GM21786 (cell line): ENCODE results near the gene ECE2.

Experiments
- ATAC-seq: cut with Tn5 transposase; IDR thresholded peaks from one replicate; pipeline ENCODE4 v1.9.1; 2021; ENCODE audit not compliant: unreplicated experiment

The ECE2 gene

DNA sequence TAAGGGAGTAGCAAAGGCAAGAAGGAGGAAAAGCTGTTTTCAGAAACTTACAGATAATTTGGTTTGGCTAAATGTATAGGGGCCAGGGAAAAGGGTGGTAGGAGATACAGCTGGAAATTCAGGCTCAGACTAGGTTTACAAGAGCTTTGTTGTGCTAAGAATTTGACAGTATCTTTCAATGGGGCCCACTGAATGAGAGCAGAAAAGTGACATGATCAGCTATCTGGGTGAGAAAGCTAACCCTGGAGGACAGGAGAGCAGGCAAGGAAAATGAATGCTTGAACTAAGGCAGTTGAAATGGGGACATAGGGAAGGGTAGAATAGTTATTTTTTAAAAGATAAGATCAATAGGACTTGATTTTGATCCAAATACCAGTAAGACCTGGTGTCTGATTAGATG is 35.8 kb downstream of the ECE2 start:
- no peak for ATAC-seq

DNA sequence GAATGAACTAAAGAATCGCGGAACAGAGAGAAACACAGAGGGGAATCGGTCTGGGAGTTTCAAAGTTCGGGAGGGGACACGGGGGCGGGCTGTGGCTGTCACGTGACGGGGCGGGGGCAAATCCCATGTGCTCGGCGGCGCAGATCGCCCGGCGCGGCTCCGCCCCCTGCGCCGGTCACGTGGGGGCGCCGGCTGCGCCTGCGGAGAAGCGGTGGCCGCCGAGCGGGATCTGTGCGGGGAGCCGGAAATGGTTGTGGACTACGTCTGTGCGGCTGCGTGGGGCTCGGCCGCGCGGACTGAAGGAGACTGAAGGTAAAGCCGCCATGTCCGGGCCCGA is 38.5 kb downstream of the ECE2 start, which contains the start of gene EIF4G1:
EIF4G1 (plus strand) TSS at position 244 of the 337 bp plus-strand sequence. CDS start 1,191 bp downstream, outside the sequence.
- ATAC-seq, result peak; percentile 88

DNA sequence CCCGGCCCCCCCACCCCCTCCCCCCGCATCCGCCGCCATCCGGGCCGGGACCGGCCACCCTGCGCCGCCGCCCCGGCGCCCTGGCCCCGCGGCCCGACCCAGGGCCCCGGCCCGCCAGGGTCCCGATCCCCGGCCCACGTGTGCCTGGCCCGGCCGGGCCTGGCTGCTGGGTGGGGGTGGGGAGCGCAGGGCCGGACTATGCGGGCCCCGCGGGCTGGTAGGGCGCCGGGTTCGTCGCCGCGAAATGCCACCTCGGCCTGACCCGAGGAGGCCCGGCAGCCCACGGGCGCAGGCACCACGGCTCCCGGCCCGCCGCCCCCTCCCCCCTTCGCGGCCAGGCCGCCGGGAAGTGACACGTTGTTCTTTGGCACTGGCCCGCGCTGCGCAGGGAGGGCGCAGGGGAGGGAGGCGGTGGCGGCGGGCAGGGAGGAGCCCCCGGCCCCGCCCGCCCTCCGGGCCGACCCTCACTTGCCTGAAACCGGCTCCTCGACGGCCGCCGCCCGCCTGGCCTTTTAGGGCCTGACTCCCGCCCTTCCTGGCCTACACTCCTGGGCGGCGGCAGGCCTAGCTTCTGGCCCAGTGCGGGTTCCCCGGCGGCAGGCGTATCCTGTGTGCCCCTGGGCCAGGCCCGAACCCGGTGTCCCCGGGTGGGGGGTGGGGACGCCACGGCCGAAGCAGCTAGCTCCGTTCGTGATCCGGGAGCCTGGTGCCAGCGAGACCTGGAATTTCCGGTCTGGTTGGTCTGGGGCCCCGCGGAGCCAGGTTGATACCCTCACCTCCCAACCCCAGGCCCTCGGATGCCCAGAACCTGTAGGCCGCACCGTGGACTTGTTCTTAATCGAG is 39.1 kb downstream of the ECE2 start:
- peak; percentile 30 for ATAC-seq

DNA sequence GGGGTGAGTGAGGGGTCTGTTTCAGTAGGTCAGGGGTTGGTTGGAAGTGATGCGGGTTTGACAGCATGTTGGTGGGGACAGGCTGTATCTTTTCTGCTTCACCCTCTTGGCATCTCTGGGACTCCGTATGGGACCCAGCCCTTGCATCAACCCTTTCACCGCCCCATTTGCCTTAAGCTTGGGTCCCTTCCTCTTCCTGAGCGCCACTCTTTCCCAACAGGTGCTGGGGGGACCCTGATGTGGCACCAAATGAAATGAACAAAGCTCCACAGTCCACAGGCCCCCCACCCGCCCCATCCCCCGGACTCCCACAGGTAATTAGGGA is 39.7 kb downstream of the ECE2 start:
- ATAC-seq, result peak; percentile 12

DNA sequence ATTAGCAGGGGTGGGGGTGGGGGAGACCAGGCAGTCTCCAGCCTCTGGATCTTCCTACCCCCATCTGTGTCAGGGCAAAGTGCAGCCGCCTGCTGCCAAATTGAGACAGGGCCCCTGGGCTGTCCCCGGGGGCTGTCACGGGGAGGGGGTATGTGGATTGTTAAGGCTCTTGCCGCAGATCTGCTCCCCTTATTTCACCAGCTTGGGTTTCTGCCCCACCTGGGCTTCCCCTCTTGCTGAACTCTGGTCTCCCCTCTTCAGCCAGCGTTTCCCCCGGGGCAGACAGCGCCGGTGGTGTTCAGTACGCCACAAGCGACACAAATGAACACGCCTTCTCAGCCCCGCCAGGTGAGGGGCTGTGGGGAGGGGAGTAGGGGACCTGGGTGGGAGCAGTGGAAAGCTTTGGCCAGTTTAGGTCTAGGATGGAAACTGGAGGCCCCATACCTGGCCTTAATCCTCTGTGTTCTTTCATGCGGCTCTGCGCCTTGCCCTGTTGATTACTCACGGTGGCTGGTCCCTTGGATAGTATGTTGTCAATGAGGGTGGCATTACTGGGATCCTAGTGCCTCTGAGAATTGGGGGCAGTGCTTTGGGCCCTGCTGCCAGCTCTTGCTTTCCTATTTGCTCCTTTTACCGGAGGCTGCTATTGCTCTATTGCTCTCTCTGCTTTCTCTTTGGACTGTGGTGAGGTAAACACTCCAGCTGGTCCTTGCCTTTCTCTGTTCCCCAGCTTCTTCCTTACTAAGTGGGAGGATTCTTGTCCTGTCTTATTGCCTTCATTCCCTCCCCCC is 40.2 kb downstream of the ECE2 start:
- ATAC-seq, result no peak

DNA sequence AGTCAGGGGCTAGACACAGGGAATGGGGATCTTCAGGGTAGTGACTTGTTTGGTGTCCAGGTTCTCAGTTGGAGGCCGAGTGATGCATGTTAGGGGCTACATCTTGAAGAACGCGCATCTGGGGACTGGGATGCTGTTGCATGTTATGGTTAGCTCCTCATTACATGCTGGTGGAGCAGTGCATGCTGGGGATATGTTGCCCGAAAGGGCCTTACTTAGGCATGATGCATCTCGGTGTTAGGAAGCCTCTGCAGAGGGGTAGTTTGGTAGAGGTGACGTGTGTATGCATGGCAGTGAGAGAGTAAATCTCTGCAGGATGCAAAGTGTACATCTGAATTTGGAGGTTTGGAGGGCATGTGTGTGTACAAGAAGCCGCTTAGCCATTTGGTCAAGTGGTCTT is 41.0 kb downstream of the ECE2 start:
- no peak for ATAC-seq

DNA sequence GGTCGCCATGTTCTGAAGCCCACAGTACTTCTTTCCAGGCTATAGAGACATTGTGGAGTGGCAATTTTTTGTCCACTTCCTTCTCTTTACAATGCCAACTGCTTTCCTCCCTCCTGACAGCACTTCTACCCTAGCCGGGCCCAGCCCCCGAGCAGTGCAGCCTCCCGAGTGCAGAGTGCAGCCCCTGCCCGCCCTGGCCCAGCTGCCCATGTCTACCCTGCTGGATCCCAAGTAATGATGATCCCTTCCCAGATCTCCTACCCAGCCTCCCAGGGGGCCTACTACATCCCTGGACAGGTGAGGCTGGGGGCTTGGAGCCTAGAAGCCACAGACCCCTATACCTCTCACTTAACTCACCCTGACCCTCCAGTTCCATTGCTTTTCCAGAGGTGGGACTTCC is 41.4 kb downstream of the ECE2 start:
- ATAC-seq, result no peak

DNA sequence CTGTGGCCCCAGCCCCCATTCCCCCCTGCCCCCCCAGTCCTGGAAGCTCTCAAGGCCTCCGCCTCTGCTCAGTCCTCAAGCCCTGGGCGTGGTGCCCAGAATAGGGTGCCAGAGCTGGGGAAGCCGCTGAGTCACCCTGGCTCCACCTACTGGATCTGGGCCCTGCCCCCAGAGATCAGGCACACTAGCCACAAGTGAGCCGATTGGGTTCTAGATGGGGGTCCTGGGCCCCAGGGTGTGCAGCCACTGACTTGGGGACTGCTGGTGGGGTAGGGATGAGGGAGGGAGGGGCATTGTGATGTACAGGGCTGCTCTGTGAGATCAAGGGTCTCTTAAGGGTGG is 44.3 kb downstream of the ECE2 start:
- no peak for ATAC-seq

DNA sequence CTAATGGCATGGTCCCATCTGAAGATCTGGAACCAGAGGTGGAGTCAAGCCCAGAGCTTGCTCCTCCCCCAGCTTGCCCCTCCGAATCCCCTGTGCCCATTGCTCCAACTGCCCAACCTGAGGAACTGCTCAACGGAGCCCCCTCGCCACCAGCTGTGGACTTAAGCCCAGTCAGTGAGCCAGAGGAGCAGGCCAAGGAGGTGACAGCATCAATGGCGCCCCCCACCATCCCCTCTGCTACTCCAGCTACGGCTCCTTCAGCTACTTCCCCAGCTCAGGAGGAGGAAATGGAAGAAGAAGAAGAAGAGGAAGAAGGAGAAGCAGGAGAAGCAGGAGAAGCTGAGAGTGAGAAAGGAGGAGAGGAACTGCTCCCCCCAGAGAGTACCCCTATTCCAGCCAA is 45.8 kb downstream of the ECE2 start:
- no peak for ATAC-seq

DNA sequence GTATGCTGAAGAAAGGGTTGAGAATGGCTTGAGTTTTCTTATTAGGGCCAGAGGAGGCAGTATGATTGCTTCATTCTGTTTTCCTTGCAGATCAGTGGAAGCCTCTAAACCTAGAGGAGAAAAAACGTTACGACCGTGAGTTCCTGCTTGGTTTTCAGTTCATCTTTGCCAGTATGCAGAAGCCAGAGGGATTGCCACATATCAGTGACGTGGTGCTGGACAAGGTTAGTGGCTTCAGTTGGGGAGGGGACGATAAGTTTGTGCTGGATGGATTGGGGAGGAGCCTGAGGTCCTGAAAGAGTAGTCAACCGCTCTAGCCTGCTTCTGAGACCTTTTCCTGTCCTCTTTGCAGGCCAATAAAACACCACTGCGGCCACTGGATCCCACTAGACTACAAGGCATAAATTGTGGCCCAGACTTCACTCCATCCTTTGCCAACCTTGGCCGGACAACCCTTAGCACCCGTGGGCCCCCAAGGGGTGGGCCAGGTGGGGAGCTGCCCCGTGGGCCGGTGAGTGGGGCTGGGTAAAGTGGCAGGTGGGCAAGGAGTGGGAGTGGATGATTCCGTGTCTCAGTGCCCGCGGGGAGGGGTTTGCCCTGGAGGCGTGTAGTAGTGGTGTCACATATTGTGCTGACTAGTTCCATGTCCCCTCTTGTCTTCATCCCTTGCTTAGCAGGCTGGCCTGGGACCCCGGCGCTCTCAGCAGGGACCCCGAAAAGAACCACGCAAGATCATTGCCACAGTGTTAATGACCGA is 47.1 kb downstream of the ECE2 start:
- no peak for ATAC-seq

DNA sequence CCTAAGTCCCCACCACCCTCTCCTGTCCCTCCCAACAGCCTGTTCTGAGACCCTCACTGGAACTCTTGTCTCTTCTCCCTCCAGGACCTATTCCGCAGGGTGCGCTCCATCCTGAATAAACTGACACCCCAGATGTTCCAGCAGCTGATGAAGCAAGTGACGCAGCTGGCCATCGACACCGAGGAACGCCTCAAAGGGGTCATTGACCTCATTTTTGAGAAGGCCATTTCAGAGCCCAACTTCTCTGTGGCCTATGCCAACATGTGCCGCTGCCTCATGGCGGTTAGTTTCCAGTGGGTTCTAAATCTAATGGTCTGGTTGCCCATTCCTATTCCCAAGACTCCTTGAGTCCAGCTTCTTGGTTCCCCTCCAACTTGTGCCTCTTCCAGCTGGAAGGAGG is 47.9 kb downstream of the ECE2 start:
- no peak for ATAC-seq

DNA sequence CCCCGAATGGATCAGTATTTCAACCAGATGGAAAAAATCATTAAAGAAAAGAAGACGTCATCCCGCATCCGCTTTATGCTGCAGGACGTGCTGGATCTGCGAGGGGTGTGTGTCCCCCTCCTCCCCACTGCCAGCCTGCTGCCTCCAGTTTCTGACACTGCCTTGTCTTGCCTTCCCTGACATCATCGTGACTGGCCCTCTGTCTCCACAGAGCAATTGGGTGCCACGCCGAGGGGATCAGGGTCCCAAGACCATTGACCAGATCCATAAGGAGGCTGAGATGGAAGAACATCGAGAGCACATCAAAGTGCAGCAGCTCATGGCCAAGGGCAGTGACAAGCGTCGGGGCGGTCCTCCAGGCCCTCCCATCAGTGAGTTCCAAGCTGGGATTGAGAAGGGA is 49.4 kb downstream of the ECE2 start:
- no peak for ATAC-seq

DNA sequence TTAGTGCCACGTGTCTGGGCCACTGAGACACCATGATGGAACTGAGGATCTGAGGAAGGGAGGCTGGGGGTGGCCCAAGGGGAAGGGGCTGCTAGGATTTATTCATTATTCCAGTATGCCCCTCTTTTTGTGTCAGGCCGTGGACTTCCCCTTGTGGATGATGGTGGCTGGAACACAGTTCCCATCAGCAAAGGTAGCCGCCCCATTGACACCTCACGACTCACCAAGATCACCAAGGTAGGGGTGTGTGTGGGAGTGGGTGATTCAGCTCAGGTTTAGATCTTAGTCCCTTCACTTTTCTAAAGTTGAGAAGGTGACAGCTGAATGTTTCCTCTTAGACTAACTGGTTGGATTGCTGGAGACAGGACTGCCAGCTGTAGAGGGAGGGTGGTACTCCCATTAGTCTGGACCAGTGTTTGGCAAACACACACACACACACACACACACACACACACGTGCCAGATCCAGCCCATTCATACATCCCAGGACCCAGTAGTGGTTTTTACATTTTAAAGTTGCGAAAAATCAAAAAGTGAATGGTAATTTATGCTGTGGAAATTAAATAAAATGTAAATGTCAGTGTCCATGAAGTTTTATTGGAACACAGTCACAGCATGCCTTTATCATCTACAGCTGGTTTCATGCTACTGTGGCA is 50.0 kb downstream of the ECE2 start:
- ATAC-seq, result no peak

DNA sequence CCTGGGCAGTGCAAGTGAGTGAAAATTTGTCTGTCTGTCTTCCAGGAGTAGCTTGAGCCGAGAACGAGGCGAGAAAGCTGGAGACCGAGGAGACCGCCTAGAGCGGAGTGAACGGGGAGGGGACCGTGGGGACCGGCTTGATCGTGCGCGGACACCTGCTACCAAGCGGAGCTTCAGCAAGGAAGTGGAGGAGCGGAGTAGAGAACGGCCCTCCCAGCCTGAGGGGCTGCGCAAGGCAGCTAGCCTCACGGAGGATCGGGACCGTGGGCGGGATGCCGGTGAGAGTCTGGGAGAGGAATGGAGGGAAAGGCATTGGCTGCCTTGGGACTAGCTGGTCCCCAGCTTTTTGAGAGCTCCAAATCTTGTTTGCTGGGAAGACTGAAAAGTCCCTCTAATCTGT is 51.3 kb downstream of the ECE2 start:
- no peak for ATAC-seq

DNA sequence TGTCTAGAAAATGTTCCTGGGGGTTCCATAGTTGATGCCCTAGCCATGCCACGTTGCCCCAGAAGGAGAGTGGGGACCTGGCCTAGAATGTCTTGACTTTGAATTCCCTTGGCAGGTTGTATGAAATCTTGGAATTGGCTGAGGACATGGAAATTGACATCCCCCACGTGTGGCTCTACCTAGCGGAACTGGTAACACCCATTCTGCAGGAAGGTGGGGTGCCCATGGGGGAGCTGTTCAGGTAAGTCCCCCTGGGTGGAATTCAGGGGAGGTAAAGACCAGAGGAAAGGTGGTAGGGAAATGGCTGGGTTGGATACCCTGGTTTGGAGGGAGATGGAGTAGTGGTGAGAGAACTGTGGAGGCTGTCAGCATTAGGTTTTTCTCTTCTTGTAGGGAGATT is 52.7 kb downstream of the ECE2 start:
- no peak for ATAC-seq

DNA sequence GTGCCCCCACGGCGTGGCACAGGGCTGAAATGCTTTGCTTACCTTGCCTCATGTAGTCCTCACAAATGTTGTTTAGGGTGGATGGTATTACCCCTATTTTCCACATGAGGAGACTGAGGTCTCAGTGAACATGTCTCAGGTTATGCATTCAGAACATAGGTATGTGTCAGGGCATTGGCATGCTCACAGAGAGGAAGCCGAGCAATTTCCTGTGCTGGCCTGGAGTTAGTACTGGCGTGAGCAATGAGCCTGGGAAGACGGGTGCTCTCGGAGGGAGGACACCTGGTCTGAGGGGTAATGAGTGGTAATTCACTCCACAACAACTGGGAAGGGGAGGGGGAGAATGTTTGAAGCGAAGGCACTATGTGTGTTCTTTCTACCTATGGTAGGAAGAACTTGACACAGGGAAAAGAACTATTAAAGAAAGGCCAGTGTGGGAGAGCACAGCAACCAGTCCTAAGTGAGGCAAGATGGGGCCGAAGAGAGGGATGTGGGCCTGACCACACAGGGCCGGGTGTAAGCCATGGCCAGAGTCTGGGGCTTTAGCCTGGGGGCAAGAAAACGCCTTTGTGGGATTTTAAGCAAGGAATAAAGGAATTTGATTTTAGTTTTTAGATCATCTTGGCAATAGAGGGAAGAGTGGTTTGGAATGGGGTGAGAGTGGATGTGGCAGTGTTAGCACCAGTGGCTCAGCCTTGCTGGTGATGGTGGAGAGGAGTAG is 56.7 kb downstream of the ECE2 start:
- no peak for ATAC-seq

DNA sequence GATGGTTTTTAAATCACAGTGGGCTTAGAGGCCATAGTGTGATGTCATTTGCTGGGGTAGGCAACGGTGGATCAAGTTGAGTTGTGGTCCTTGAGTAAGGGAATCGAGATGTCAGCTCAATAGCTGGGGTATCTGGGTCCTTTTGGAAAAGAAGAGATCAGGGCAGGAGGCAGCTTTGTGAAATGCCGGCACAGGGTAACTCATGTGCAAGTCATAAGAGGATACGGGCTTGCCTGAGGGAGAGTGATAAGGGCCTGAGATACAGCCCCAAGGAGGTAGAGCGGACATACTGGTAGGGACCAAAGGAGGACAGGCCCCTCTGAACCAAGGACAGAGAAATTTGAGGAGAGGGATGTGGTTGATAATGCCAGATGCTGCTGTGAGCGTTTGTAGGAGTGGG is 57.4 kb downstream of the ECE2 start:
- ATAC-seq, result no peak

DNA sequence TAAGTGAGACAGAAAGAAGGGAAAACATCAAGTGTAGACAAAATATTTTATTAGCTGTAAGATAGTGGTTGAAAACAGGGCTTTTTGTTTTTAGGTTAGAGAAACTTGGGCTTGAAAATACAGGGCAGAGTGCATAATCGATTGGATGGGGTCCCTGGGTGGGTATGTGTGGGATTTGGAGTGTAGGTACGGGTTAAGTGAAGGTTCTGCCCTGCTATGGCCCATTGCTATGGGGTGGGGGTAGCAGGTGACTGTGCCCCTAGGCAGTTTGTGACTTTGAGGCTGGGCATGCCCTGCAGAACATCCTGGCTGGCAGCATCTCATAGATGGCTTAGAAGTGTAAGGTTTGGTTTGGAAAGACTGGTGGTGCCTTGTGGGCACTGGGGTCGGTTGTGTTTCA is 57.9 kb downstream of the ECE2 start:
- no peak for ATAC-seq

DNA sequence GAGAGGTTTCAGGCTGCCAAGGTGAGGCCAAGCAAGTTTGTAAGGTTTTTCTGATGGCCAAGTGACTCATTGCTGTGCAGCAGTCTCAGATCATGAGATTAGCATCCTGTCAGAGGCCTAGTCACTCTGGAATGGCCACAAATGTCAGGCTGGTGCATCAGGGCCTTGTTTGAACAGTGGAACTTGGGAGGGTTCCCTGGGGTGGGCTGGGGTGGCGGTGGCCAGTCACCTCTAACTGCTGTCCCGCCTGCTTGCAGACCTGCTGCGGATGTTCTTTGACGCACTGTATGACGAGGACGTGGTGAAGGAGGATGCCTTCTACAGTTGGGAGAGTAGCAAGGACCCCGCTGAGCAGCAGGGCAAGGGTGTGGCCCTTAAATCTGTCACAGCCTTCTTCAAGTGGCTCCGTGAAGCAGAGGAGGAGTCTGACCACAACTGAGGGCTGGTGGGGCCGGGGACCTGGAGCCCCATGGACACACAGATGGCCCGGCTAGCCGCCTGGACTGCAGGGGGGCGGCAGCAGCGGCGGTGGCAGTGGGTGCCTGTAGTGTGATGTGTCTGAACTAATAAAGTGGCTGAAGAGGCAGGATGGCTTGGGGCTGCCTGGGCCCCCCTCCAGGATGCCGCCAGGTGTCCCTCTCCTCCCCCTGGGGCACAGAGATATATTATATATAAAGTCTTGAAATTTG is 58.8 kb downstream of the ECE2 start:
- no peak for ATAC-seq

DNA sequence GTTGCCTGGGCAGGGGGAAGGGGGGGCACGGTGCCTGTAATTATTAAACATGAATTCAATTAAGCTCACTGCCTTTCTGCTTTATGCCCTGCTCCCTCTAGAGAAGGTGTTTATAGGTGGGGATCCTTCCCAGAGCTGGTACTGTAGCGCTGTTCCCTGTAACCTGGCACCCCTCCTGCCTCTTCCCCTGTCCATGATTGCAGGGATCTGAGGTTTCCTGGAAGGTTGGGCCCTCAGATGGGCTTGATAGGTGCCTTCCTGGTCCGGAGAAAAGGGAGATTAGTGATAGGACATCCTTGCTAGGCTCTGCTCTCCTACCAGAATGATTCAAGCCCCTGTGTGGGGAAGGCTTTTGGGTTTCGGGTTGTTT is 59.5 kb downstream of the ECE2 start:
- no peak for ATAC-seq
